HS-27A (cell line): ENCODE measurements around the gene ITGAD.
"Not testable (repeated sequence)": the region's sequence is repeated elsewhere in the genome, so short reads cannot be mapped to it uniquely, and the experiment has no call there.

Experiments used
- DNase-seq: peaks from one replicate; pipeline ENCODE4 v3.0.0-alpha.2; 2012; ENCODE audit warnings: low read depth, missing footprints

ITGAD gene

GRCh38 chr16:31429796-31430195 is 36.7 kb downstream of the ITGAD start:
- DNase-seq = no peak

GRCh38 chr16:31430380-31431052 is 37.4 kb downstream of the ITGAD start:
- no peak for DNase-seq

GRCh38 chr16:31435341-31436220 is 42.4 kb downstream of the ITGAD start:
- DNase-seq = no peak

GRCh38 chr16:31436221-31437045 is 43.3 kb downstream of the ITGAD start:
- DNase-seq = no peak

- DNase-seq = no peak
Measured at GRCh38 chr16:31438414-31438813, 45.3 kb downstream of the ITGAD start.

GRCh38 chr16:31439023-31439422 is 45.9 kb downstream of the ITGAD start:
- not testable (repeated sequence) for DNase-seq

- DNase-seq = no peak
Measured at GRCh38 chr16:31439519-31439918, 46.4 kb downstream of the ITGAD start.

- no peak for DNase-seq
Measured at GRCh38 chr16:31440516-31441184, 47.5 kb downstream of the ITGAD start.

GRCh38 chr16:31441956-31442355 is 48.8 kb downstream of the ITGAD start:
- no peak for DNase-seq

- DNase-seq = not testable (repeated sequence)
Measured at GRCh38 chr16:31445931-31446330, 52.8 kb downstream of the ITGAD start.

GRCh38 chr16:31451201-31451600 is 58.1 kb downstream of the ITGAD start:
- DNase-seq = no peak

- DNase-seq = no peak
Measured at GRCh38 chr16:31451681-31452351, 58.7 kb downstream of the ITGAD start.

- peak; percentile 73 for DNase-seq
Measured at GRCh38 chr16:31452631-31453106, 59.5 kb downstream of the ITGAD start.

- DNase-seq = peak; percentile 34
Measured at GRCh38 chr16:31453255-31454204, 60.4 kb downstream of the ITGAD start.

- no peak for DNase-seq
Measured at GRCh38 chr16:31455601-31456314, 62.6 kb downstream of the ITGAD start.

GRCh38 chr16:31456988-31457360 is 63.8 kb downstream of the ITGAD start:
- DNase-seq = no peak

GRCh38 chr16:31458073-31458843 is 65.1 kb downstream of the ITGAD start:
- no peak for DNase-seq

- DNase-seq = peak; percentile 95
Measured at GRCh38 chr16:31458844-31459686, 65.9 kb downstream of the ITGAD start, which contains the start of gene ARMC5. Gene ARMC5, plus strand, starts transcription at chr16:31459501. Its CDS starts 24 bp downstream, at chr16:31459525.
